Neural cell (in vitro differentiated cells): ENCODE data around the gene FBRS. TPM values are rescaled to one million over a fixed set of nuclear protein-coding genes. Genes with fewer than 3 reads are reported as not detected.

Experiments used
- H2AFZ ChIP-seq: fragments of 200-600, 300-800 bp; sonication (generic), shearing (Covaris generic); 2 replicates; pipeline ENCODE4 v1.6.0; 2014; ENCODE audit warnings: low read depth, mild to moderate bottlenecking, antibody characterized with exemption, low read length, moderate library complexity
- H3F3A ChIP-seq: fragments of 200-600 bp; shearing (Covaris generic); 2 replicates; pipeline ENCODE4 v1.6.1; 2016; ENCODE audit warnings: mild to moderate bottlenecking, moderate library complexity, mixed read lengths, antibody characterized with exemption, low read length; ENCODE audit not compliant: insufficient read depth, poor library complexity, severe bottlenecking
- H3K27ac ChIP-seq: fragments of 200-600, 300-800 bp; sonication (generic), shearing (Covaris generic); 2 replicates; pipeline ENCODE4 v1.5.1; 2014; ENCODE audit warnings: mild to moderate bottlenecking, low read length, moderate library complexity
- H3K27me3 ChIP-seq: fragments of 300-800, 200-600 bp; sonication (generic), shearing (Covaris generic); 2 replicates; pipeline ENCODE4 v1.6.0; 2014; ENCODE audit warnings: mild to moderate bottlenecking, low read depth, low read length, moderate library complexity; ENCODE audit not compliant: insufficient read depth
- H3K36me3 ChIP-seq: fragments of 300-800, 200-600 bp; sonication (generic), shearing (Covaris generic); 2 replicates; pipeline ENCODE4 v1.5.1; 2014; ENCODE audit warnings: mild to moderate bottlenecking, antibody characterized with exemption, low read length, moderate library complexity; ENCODE audit not compliant: insufficient read depth
- H3K4me2 ChIP-seq: fragments of 300-800, 200-600 bp; sonication (generic), shearing (Covaris generic); 2 replicates; pipeline ENCODE4 v1.6.0; 2014; ENCODE audit warnings: mild to moderate bottlenecking, low read length
- H3K4me3 ChIP-seq: fragments of 300-800, 200-600 bp; sonication (generic), shearing (Covaris generic); 2 replicates; pipeline ENCODE4 v1.5.1; 2014; ENCODE audit warnings: mild to moderate bottlenecking, low read length, moderate library complexity
- H3K79me2 ChIP-seq: fragments of 200-600 bp; shearing (Covaris generic); replicated peaks from 2 replicates; pipeline ENCODE4 v1.6.0; 2014; ENCODE audit warnings: mild to moderate bottlenecking, low read length, moderate library complexity; ENCODE audit not compliant: insufficient read depth
- H3K9ac ChIP-seq: fragments of 300-800, 200-600 bp; sonication (generic), shearing (Covaris generic); 2 replicates; pipeline ENCODE4 v1.6.1; 2016; ENCODE audit warnings: mild to moderate bottlenecking, low read length, mixed read lengths
- H3K9me2 ChIP-seq: fragments of 200-600 bp; shearing (Covaris generic); 2 replicates; pipeline ENCODE4 v1.6.1; 2016; ENCODE audit warnings: mild to moderate bottlenecking, low read length, mixed read lengths; ENCODE audit not compliant: insufficient read depth
- H3K9me3 ChIP-seq: fragments of 200-600, 300-800 bp; sonication (generic), shearing (Covaris generic); 2 replicates; pipeline ENCODE4 v1.6.1; 2016; ENCODE audit warnings: mild to moderate bottlenecking, mixed run types, low read length, moderate library complexity, mixed read lengths
- H4K20me1 ChIP-seq: fragments of 200-600 bp; shearing (Covaris generic); 2 replicates; pipeline ENCODE4 v1.6.1; 2016; ENCODE audit warnings: mild to moderate bottlenecking, mixed run types; ENCODE audit not compliant: insufficient read depth
- CTCF ChIP-seq: fragments of 450-650 bp; IDR thresholded peaks from 2 replicates; pipeline ENCODE4 v1.5.1; 2014; ENCODE audit warnings: antibody characterized with exemption, mild to moderate bottlenecking, moderate library complexity; ENCODE audit not compliant: poor library complexity, severe bottlenecking
- EP300 ChIP-seq: fragments of 450-650 bp; conservative IDR thresholded peaks from 2 replicates; pipeline ENCODE4 v1.6.1; 2014; ENCODE audit warnings: antibody characterized with exemption, mild to moderate bottlenecking, moderate library complexity; ENCODE audit not compliant: poor library complexity, severe bottlenecking
- EZH2 ChIP-seq: fragments of 200-600, 300-800 bp; shearing (Covaris generic), sonication (generic); IDR thresholded peaks from 2 replicates; pipeline ENCODE4 v1.6.1; 2014; ENCODE audit warnings: antibody characterized with exemption, low read length, borderline replicate concordance, mild to moderate bottlenecking; ENCODE audit not compliant: insufficient read depth, poor library complexity, severe bottlenecking
- MXI1 ChIP-seq: fragments of 450-650 bp; conservative IDR thresholded peaks from 2 replicates; pipeline ENCODE4 v1.6.1; 2014; ENCODE audit warnings: antibody characterized with exemption, mild to moderate bottlenecking; ENCODE audit not compliant: poor library complexity, severe bottlenecking
- POLR2AphosphoS5 ChIP-seq: IDR thresholded peaks from 2 replicates; pipeline ENCODE4 v1.6.1; 2012
- RAD21 ChIP-seq: fragments of 450-650 bp; conservative IDR thresholded peaks from 2 replicates; pipeline ENCODE4 v1.6.1; 2014; ENCODE audit warnings: antibody characterized with exemption, mild to moderate bottlenecking, moderate library complexity
- REST ChIP-seq: IDR thresholded peaks from 2 replicates; pipeline ENCODE4 v1.6.1; 2012; ENCODE audit warnings: borderline replicate concordance
- SMC3 ChIP-seq: fragments of 450-650 bp; conservative IDR thresholded peaks from 2 replicates; pipeline ENCODE4 v1.6.1; 2014; ENCODE audit warnings: antibody characterized with exemption, mild to moderate bottlenecking, moderate library complexity; ENCODE audit not compliant: poor library complexity
- TAF1 ChIP-seq: IDR thresholded peaks from 2 replicates; pipeline ENCODE4 v1.6.1; 2012; ENCODE audit warnings: low read depth
- polyA plus RNA-seq: library from polyadenylated mRNA; depleted of rRNA; stranded (reverse); fragments of >200 nt; gene quantifications from 2 replicates; pipeline ENCODE4 v1.2.3, GENCODE V29; 2014

Gene FBRS
- polyA plus RNA-seq, 1 donor from 2014 or later = 24.2 TPM

GRCh38 chr16:30691907-30692306, 33.7 kb downstream of the FBRS start:
- Histone ChIP-seq H3K4me2 (no peak overlapping the region), H3K36me3 (no peaks in the 10 kb centered on the region), H3K4me3 (no peak overlapping the region), H3K9me3 (no peaks in the 10 kb centered on the region), H3K27me3 (no peaks in the 10 kb centered on the region), H3K9ac (no peak overlapping the region), H4K20me1 (no peaks in the 10 kb centered on the region), H3K79me2 (no peaks in the 10 kb centered on the region), H3K27ac (no peak overlapping the region), H2AFZ (no peak overlapping the region), H3F3A (no peaks in the 10 kb centered on the region), H3K9me2 (no peaks in the 10 kb centered on the region)
- TF ChIP-seq TAF1 (no peak), RAD21 (no peak), POLR2AphosphoS5 (no peak), EZH2 (no peak), SMC3 (no peak), MXI1 (no peak), REST (no peak), CTCF (no peak)

GRCh38 chr16:30692396-30693064, 34.3 kb downstream of the FBRS start:
- Histone ChIP-seq H4K20me1 (no peaks in the 10 kb centered on the region), H3K36me3 (no peaks in the 10 kb centered on the region), H3K4me2 (no peak overlapping the region), H3K27me3 (no peaks in the 10 kb centered on the region), H3K9ac (no peak overlapping the region), H3K79me2 (no peaks in the 10 kb centered on the region), H3K9me3 (no peaks in the 10 kb centered on the region), H3K27ac (no peak overlapping the region), H3K4me3 (no peak overlapping the region), H2AFZ (no peak overlapping the region), H3F3A (no peaks in the 10 kb centered on the region), H3K9me2 (no peaks in the 10 kb centered on the region)
- TF ChIP-seq EP300 (no peak), CTCF (no peak), TAF1 (no peak), POLR2AphosphoS5 (no peak), SMC3 (no peak), REST (no peak), EZH2 (no peak), RAD21 (no peak), MXI1 (no peak)
